Adrenal gland (tissue), 12 donors: Measurements from ENCODE around the gene CGN. TPM values are rescaled to one million over a fixed set of nuclear protein-coding genes. Genes with fewer than 3 reads are reported as not detected.

ENCODE experiments used
- DNase-seq, 7 donors: peaks; one replicate each; pipeline ENCODE4 v3.0.0-alpha.2; 2019 to 2020
- H3K27ac ChIP-seq, 5 donors: fragments of 200-600 bp; sonication (generic) in 4 of 5; 1 replicate in 3 of 5; 2 replicates in 2 of 5; pipeline versions ENCODE4 v1.5.1 to v1.8.0; 2016 to 2020; ENCODE audit warnings: mild to moderate bottlenecking in 1 of 5
- H3K27me3 ChIP-seq: fragments of 200-600 bp; 2 replicates; pipeline ENCODE4 v1.8.0; 2021
- H3K36me3 ChIP-seq, 2 donors: fragments of 200-600 bp; replicated peaks in 1 of 2; 1 replicate in 1 of 2; 2 replicates in 1 of 2; pipeline versions ENCODE4 v1.5.1 to v1.8.0; 2018 to 2022
- H3K4me1 ChIP-seq, 2 donors: fragments of 200-600 bp; replicated peaks in 1 of 2; 1 replicate in 1 of 2; 2 replicates in 1 of 2; pipeline versions ENCODE4 v1.5.1 to v1.8.0; 2018 to 2021
- H3K4me3 ChIP-seq, 4 donors: fragments of 200-600 bp; sonication (generic) in 3 of 4; one replicate each; pipeline ENCODE4 v1.5.1; 2016 to 2018
- H3K9me3 ChIP-seq, 3 donors: fragments of 200-600 bp; sonication (generic) in 1 of 3; replicated peaks in 1 of 3; 1 replicate in 2 of 3; 2 replicates in 1 of 3; pipeline versions ENCODE4 v1.5.1 to v1.8.0; 2016 to 2021
- CTCF ChIP-seq, 6 experiments: fragments of 450-650 bp in 4 of 6; fragments of 200-600 bp in 2 of 6; sonication (generic) in 1 of 6; IDR thresholded peaks; 1 replicate in 5 of 6; 2 replicates in 1 of 6; pipeline versions ENCODE4 v1.5.1 to v1.8.0; 2016 to 2021; ENCODE audit warnings: antibody characterized with exemption in 6 of 6, mild to moderate bottlenecking in 2 of 6, moderate library complexity in 1 of 6
- POLR2A ChIP-seq, 2 donors: fragments of 450-650 bp; IDR thresholded peaks; one replicate each; pipeline ENCODE4 v1.6.1; 2017; ENCODE audit warnings: antibody characterized with exemption in 2 of 2, mild to moderate bottlenecking in 2 of 2, moderate library complexity in 1 of 2
- whole genome bisulfite sequencing, 4 donors: extraction: QIAGEN DNeasy Blood & Tissue Kit in 2 of 4; methylation state at CpG; one replicate each; pipeline versions ENCODE4 v1.1.5 to v1.1.7; 2013 to 2017; 5-methylcytosine and 5-hydroxymethylcytosine counted together
- intact Hi-C, 2 donors: fragments of 100-400 bp; cut with DNase I; formaldehyde crosslinking; loops; one replicate each; pipeline versions ENCODE4 v1.14.1 to v1.15.0; 2022 to 2023
- polyA plus RNA-seq, 3 donors: library from polyadenylated mRNA; stranded (reverse); fragments of 200-250 nt in 2 of 3; fragments of 350-450 nt in 1 of 3; fragmentation: Illumina TruSeq in 1 of 3; extraction: RNeasy Lipid Tissue Mini Kit (QIAGEN cat#74804) in 1 of 3; gene quantifications; one replicate each; pipeline ENCODE4 v1.2.3, GENCODE V29; 2013 to 2014
- total RNA-seq, 9 donors: library from RNA; depleted of rRNA in 4 of 9; stranded (reverse); fragments of >200 nt in 4 of 9; fragments of 120-200 nt in 1 of 9; fragmentation: NEBNext Ultra II Directional in 1 of 9; extraction: Animal tissue kit (Norgen Biotek cat#: 25700) in 1 of 9; gene quantifications; one replicate each; pipeline versions ENCODE4 v1.1.0 to v1.2.4, GENCODE V29; 2013 to 2023
- donor health status: healthy with polysubstance abuse.
- donor health status: Bipolar disorder and iron deficiency.
- donor health status: DM: yes; HTN: yes; CAD: no.
- donor health status: DM: no; HTN: no; CAD: no.
- donor health status: DM: no; HTN: no; CAD: no.
- donor health status: DM: yes; HTN: yes; CAD: no.

CGN gene
- total and polyA plus RNA-seq, 12 donors, result 0.06 to 5.8 (median 0.82) TPM

GRCh38 chr1:151502859-151503780, 8.1 kb upstream of the CGN start:
- 65 to 76% (median 68%) methylated on average over 7 of the region's 7 CpGs for WGBS, 4 donors
- no peaks in the 10 kb centered on the region for H3K9me3 ChIP-seq
- intact Hi-C loops, result no loop called here
- no peak for TF ChIP-seq CTCF (IDR thresholded peaks at IDR 0.05)
- TF ChIP-seq POLR2A (IDR thresholded peaks at IDR 0.05), result no peak
- H3K36me3 ChIP-seq, result no peaks in the 10 kb centered on the region
- no peaks in the 10 kb centered on the region for H3K4me1 ChIP-seq
- no peak for DNase-seq
- H3K27me3 ChIP-seq, result no peaks in the 10 kb centered on the region
- H3K27ac ChIP-seq, result peak overlapping the region in 1 of 5 donors; percentile 17
- no peak overlapping the region for H3K4me3 ChIP-seq

DNA sequence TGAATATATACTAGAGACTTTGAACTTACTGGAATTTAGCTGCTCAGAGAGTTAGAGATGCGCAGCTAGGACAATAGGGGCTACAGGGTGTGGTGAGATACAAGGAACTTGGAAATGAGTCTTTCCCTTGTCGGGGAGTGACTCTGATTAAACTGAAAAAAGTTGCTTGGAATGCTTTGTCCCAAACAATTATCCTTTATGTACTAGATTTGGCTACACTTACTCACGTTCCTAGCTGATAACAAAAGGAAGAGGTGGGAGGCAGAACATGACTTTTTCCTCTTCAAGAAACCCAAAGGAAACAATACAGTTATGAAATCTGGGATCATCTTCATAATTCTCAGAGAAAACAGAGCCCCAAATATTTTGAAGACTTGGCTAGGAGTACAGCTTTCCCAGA, 6.9 kb upstream of the CGN start:
- Histone ChIP-seq H3K27ac (no peak overlapping the region), H3K36me3 (no peaks in the 10 kb centered on the region), H3K4me1 (no peaks in the 10 kb centered on the region), H3K9me3 (no peaks in the 10 kb centered on the region), H3K27me3 (no peaks in the 10 kb centered on the region), H3K4me3 (no peak overlapping the region)
- WGBS, 4 donors, result 61 to 67% (median 65%) methylated on average over 3 of the region's 3 CpGs
- DNase-seq, result no peak
- no peak for TF ChIP-seq POLR2A (IDR thresholded peaks at IDR 0.05)
- no peak for TF ChIP-seq CTCF (IDR thresholded peaks at IDR 0.05)
- intact Hi-C loops, result no loop called here

DNA sequence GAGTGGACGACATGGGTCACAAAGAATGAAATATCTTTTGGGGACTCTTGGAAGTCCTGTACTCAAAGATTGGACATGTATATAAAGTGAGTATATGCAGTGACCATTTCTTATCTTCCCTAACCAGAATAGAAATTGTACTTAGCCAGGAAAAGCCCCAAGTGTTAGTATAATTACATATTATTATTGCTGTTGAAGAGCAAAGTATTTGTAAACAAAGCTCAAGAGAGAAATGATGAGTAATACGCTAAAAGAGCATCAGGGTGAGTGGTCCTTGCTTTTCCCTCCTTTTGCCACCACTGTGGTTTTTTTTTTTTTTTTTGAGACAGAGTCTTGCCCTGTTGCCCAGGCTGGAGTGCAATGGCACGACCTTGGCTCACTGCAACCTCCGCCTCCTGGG, 6.4 kb upstream of the CGN start:
- H3K36me3 ChIP-seq, result no peaks in the 10 kb centered on the region
- DNase-seq, result no peak
- H3K9me3 ChIP-seq, result no peaks in the 10 kb centered on the region
- H3K4me3 ChIP-seq, result no peak overlapping the region
- no peak overlapping the region for H3K27ac ChIP-seq
- no peak for TF ChIP-seq CTCF (IDR thresholded peaks at IDR 0.05)
- H3K27me3 ChIP-seq, result no peaks in the 10 kb centered on the region
- 79 to 84% (median 84%) methylated on average over 4 of the region's 4 CpGs for WGBS, 4 donors
- H3K4me1 ChIP-seq, result no peaks in the 10 kb centered on the region
- intact Hi-C loops, result no loop called here

- no peaks in the 10 kb centered on the region for H3K36me3 ChIP-seq
- intact Hi-C loops, result no loop called here
- TF ChIP-seq CTCF (IDR thresholded peaks at IDR 0.05) (no peak), POLR2A (IDR thresholded peaks at IDR 0.05) (no peak)
- WGBS, 4 donors, result 68 to 80% (median 75%) methylated on average over 6 of the region's 6 CpGs
- H3K27me3 ChIP-seq, result no peaks in the 10 kb centered on the region
- no peaks in the 10 kb centered on the region for H3K9me3 ChIP-seq
- H3K27ac ChIP-seq, result no peak overlapping the region
- peaks cover 0 to 18% of the 10 kb centered on the region in 2 donors for H3K4me1 ChIP-seq
- DNase-seq, result peak in 1 of 7 donors; percentile 8
- no peak overlapping the region for H3K4me3 ChIP-seq
These were observed 2.4 kb upstream of the CGN start for GRCh38 chr1:151508833-151509232.
